Hepatocyte (in vitro differentiated cells): ENCODE data around the gene TNNT2. TPM values are rescaled to one million over a fixed set of nuclear protein-coding genes. Genes with fewer than 3 reads are reported as not detected.

Experiments
- DNase-seq: peaks from one replicate; pipeline ENCODE4 v3.0.0-alpha.2; 2016; ENCODE audit warnings: low spot score
- H2AFZ ChIP-seq: fragments of 200-600 bp; sonication (generic); 2 replicates; pipeline ENCODE4 v1.6.0; 2016; ENCODE audit warnings: antibody characterized with exemption, mild to moderate bottlenecking
- H3K27ac ChIP-seq: fragments of 200-600 bp; sonication (generic); 2 replicates; pipeline ENCODE4 v1.5.1; 2016; ENCODE audit warnings: mild to moderate bottlenecking
- H3K27me3 ChIP-seq: fragments of 200-600 bp; sonication (generic); 2 replicates; pipeline ENCODE4 v1.6.1; 2016
- H3K36me3 ChIP-seq: fragments of 200-600 bp; sonication (generic); replicated peaks from 2 replicates; pipeline ENCODE4 v1.5.1; 2016; ENCODE audit warnings: low read depth; ENCODE audit not compliant: insufficient read depth
- H3K4me1 ChIP-seq: fragments of 200-600 bp; sonication (generic); 2 replicates; pipeline ENCODE4 v1.5.1; 2016; ENCODE audit warnings: mild to moderate bottlenecking, moderate library complexity; ENCODE audit not compliant: insufficient read depth
- H3K4me2 ChIP-seq: fragments of 200-600 bp; sonication (generic); 2 replicates; pipeline ENCODE4 v1.6.0; 2016
- H3K4me3 ChIP-seq: fragments of 200-600 bp; sonication (generic); 2 replicates; pipeline ENCODE4 v1.5.1; 2016; ENCODE audit warnings: mild to moderate bottlenecking
- H3K79me2 ChIP-seq: fragments of 200-600 bp; sonication (generic); 2 replicates; pipeline ENCODE4 v1.6.0; 2017; ENCODE audit warnings: mild to moderate bottlenecking
- H3K9me2 ChIP-seq: fragments of 200-600 bp; sonication (generic); replicated peaks from 2 replicates; pipeline ENCODE4 v1.6.0; 2017; ENCODE audit warnings: mild to moderate bottlenecking; ENCODE audit not compliant: insufficient read depth
- H3K9me3 ChIP-seq: fragments of 200-600 bp; sonication (generic); 2 replicates; pipeline ENCODE4 v1.5.1; 2016; ENCODE audit warnings: low read depth, mild to moderate bottlenecking
- H4K20me1 ChIP-seq: fragments of 200-600 bp; sonication (generic); 2 replicates; pipeline ENCODE4 v1.6.0; 2016; ENCODE audit warnings: mild to moderate bottlenecking; ENCODE audit not compliant: insufficient read depth, poor library complexity, severe bottlenecking
- CTCF ChIP-seq: fragments of 200-600 bp; sonication (generic); IDR thresholded peaks from 2 replicates; pipeline ENCODE4 v1.5.1; 2016; ENCODE audit warnings: antibody characterized with exemption, mild to moderate bottlenecking; ENCODE audit not compliant: poor library complexity
- EZH2 ChIP-seq: fragments of 200-600 bp; sonication (generic); IDR thresholded peaks from 2 replicates; pipeline ENCODE4 v1.6.1; 2016; ENCODE audit warnings: antibody characterized with exemption, mild to moderate bottlenecking, borderline replicate concordance
- EZH2phosphoT487 ChIP-seq: fragments of 200-600 bp; sonication (generic); IDR thresholded peaks from one replicate; pipeline ENCODE4 v1.6.1; 2018; ENCODE audit warnings: antibody characterized with exemption, mild to moderate bottlenecking, low read depth, moderate library complexity; ENCODE audit not compliant: unreplicated experiment, severe bottlenecking
- WGBS: methylation state at CpG from one replicate; pipeline ENCODE4 v1.1.6; 2016; ENCODE audit warnings: low lambda C conversion rate; ENCODE audit errors: missing lambda C conversion rate; 5-methylcytosine and 5-hydroxymethylcytosine counted together
- polyA plus RNA-seq: library from polyadenylated mRNA; unstranded; fragments of >200 nt; fragmentation: Nextera tagmentation; extraction: Ambion mirVana; gene quantifications from 2 replicates; pipeline ENCODE4 v1.2.1, GENCODE V29; 2016
- total RNA-seq: library from RNA; depleted of rRNA; stranded (reverse); fragments of >200 nt; gene quantifications from 2 replicates; pipeline ENCODE4 v1.2.3, GENCODE V29; 2014

TNNT2 gene
- total and polyA plus RNA-seq, 2 experiments from 2014 or later: 25.9 to 33.5 TPM

GRCh38 chr1:201418461-201418860 is 41.0 kb upstream of the TNNT2 start:
- H3K4me2 ChIP-seq: no peak overlapping the region
- H3K4me3 ChIP-seq: no peak overlapping the region
- no peaks in the 10 kb centered on the region for H3K27me3 ChIP-seq
- peaks cover 3% of the 10 kb centered on the region for H3K4me1 ChIP-seq
- TF ChIP-seq EZH2phosphoT487 (no peak), EZH2 (no peak)
- H3K79me2 ChIP-seq: no peaks in the 10 kb centered on the region
- no peaks in the 10 kb centered on the region for H3K9me2 ChIP-seq
- no peaks in the 10 kb centered on the region for H4K20me1 ChIP-seq
- DNase-seq: no peak
- no peaks in the 10 kb centered on the region for H3K9me3 ChIP-seq
- WGBS: 96% methylated on average over 3 of the region's 3 CpGs
- H3K36me3 ChIP-seq: no peaks in the 10 kb centered on the region
- no peak overlapping the region for H3K27ac ChIP-seq
- H2AFZ ChIP-seq: no peak overlapping the region

DNA sequence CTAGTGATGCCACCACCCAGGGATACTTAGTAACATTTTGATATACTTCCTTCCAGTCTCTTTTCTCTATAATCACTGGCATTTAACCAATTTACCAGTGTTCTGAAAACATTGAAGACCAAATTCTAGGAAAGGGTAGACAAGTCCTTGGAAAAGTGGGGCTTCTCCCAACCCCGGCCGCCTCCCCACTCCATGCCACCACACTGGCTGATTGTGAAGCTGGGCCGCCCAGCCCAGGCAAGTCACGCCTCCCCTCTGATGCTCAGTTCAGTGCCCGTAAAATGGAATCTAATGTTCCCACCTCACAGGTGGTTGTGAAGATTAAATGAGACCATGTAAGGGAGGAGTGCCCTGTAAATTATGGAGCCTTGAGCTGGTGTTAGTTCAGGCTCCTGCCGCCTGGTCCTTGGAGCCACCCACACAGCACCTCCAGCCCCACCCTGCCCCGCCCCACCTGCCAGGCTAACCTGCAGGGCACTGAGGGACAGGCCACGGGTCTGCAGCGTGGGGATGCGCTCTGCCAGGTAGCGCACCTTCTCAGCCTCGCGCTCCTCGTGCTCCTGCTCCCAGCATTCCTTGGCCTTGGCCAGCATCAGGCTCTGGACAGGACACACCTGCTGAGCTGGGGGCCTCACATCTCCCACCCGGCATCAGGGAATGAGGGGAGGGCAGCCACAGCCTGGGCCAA is 36.7 kb upstream of the TNNT2 start:
- H3K9me3 ChIP-seq: no peaks in the 10 kb centered on the region
- WGBS: 97% methylated on average over 15 of the region's 15 CpGs
- H4K20me1 ChIP-seq: no peaks in the 10 kb centered on the region
- H3K27me3 ChIP-seq: no peaks in the 10 kb centered on the region
- H3K79me2 ChIP-seq: no peaks in the 10 kb centered on the region
- H3K36me3 ChIP-seq: no peaks in the 10 kb centered on the region
- no peaks in the 10 kb centered on the region for H3K9me2 ChIP-seq
- TF ChIP-seq EZH2: no peak
- no peak overlapping the region for H3K27ac ChIP-seq
- H3K4me3 ChIP-seq: no peak overlapping the region
- no peak overlapping the region for H2AFZ ChIP-seq
- no peak overlapping the region for H3K4me2 ChIP-seq
- no peak for DNase-seq
- no peaks in the 10 kb centered on the region for H3K4me1 ChIP-seq

DNA sequence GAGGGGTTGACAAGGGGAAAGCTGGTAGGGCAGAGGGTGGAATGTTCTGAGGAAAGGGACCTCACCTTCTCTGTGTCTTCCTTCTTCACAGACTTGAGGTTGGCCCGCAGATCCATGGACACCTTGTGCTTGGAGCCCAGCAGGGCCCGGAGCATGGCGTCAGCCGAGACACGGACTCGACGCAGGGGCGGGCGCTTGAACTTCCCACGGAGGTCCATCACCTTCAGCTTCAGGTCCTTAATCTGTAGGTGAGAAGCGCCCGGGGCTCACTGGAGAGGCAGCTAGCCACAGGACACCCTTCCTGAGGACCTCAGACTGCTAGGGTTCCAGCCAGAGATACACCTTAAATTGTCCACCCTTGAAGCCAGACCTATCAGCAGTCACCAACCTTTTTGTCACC is 33.8 kb upstream of the TNNT2 start:
- Histone ChIP-seq H3K4me3 (no peak overlapping the region), H3K27me3 (no peaks in the 10 kb centered on the region), H4K20me1 (no peaks in the 10 kb centered on the region), H3K27ac (no peak overlapping the region), H2AFZ (no peak overlapping the region), H3K9me2 (no peaks in the 10 kb centered on the region), H3K4me2 (no peak overlapping the region), H3K79me2 (no peaks in the 10 kb centered on the region), H3K4me1 (peaks cover 6% of the 10 kb centered on the region), H3K36me3 (no peaks in the 10 kb centered on the region), H3K9me3 (no peaks in the 10 kb centered on the region)
- 99% methylated on average over 12 of the region's 12 CpGs for WGBS
- TF ChIP-seq EZH2 (no peak), EZH2phosphoT487 (no peak), CTCF (no peak)
- DNase-seq: no peak

- no peaks in the 10 kb centered on the region for H3K9me3 ChIP-seq
- H3K27ac ChIP-seq: no peak overlapping the region
- H3K9me2 ChIP-seq: no peaks in the 10 kb centered on the region
- TF ChIP-seq EZH2phosphoT487: no peak
- TF ChIP-seq CTCF: no peak
- no peak for TF ChIP-seq EZH2
- no peaks in the 10 kb centered on the region for H3K79me2 ChIP-seq
- no peak overlapping the region for H3K4me3 ChIP-seq
- H4K20me1 ChIP-seq: no peaks in the 10 kb centered on the region
- H3K4me2 ChIP-seq: no peak overlapping the region
- no peaks in the 10 kb centered on the region for H3K27me3 ChIP-seq
- H3K36me3 ChIP-seq: no peaks in the 10 kb centered on the region
- peaks cover 23% of the 10 kb centered on the region for H3K4me1 ChIP-seq
- H2AFZ ChIP-seq: no peak overlapping the region
- DNase-seq: no peak
- WGBS: 71% methylated on average over 8 of the region's 8 CpGs
Observed at GRCh38 chr1:201409440-201409839, 32.0 kb upstream of the TNNT2 start.
